ENCODE measurements around the gene SIGLEC15. TPM values are rescaled to one million over a fixed set of nuclear protein-coding genes. Genes with fewer than 3 reads are reported as not detected.
"Not testable (repeated sequence)": the region's sequence is repeated elsewhere in the genome, so short reads cannot be mapped to it uniquely, and the experiment has no call there.

SIGLEC15 gene
- total and polyA plus RNA-seq, 12 donors = 0.09 to 4.2 (median 0.31) TPM; not detected in 2

DNA sequence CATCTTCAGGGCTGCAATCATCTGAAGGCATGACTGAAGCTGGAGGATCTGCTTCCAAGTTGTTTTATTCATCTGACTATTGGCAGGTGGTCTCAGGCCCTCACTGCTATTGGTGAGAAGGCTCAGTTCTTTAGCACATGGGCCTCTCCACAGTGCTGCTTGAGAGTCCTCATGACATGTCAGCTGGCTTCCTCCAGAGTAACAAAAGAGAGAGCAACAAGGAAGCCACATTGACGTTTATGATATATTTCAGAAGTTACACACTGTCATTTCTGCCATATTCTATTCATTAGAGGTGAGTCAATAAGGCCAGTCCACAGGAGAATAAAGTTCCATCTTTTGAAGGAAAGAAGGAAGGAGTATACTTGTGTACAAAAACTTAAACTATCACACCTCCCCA, 7.9 kb upstream of the SIGLEC15 start:
- WGBS, 4 donors = 57 to 73% (median 65%) methylated on average over 1 of the region's 1 CpG
- H3K9me3 ChIP-seq (replicated peaks in 1 of 3) = no peaks in the 10 kb centered on the region
- H3K4me1 ChIP-seq (replicated peaks in 1 of 2) = no peaks in the 10 kb centered on the region
- H3K27me3 ChIP-seq = no peaks in the 10 kb centered on the region
- H3K27ac ChIP-seq = no peak overlapping the region
- DNase-seq = no peak
- H3K36me3 ChIP-seq (replicated peaks in 1 of 2) = no peaks in the 10 kb centered on the region
- intact Hi-C loops (cut with DNase I) = no loop called here
- H3K4me3 ChIP-seq = no peak overlapping the region
- TF ChIP-seq POLR2A (IDR thresholded peaks at IDR 0.05) = no peak
- TF ChIP-seq, protein P1, sequence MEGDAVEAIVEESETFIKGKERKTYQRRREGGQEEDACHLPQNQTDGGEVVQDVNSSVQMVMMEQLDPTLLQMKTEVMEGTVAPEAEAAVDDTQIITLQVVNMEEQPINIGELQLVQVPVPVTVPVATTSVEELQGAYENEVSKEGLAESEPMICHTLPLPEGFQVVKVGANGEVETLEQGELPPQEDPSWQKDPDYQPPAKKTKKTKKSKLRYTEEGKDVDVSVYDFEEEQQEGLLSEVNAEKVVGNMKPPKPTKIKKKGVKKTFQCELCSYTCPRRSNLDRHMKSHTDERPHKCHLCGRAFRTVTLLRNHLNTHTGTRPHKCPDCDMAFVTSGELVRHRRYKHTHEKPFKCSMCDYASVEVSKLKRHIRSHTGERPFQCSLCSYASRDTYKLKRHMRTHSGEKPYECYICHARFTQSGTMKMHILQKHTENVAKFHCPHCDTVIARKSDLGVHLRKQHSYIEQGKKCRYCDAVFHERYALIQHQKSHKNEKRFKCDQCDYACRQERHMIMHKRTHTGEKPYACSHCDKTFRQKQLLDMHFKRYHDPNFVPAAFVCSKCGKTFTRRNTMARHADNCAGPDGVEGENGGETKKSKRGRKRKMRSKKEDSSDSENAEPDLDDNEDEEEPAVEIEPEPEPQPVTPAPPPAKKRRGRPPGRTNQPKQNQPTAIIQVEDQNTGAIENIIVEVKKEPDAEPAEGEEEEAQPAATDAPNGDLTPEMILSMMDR (IDR thresholded peaks at IDR 0.05) = no peak

DNA sequence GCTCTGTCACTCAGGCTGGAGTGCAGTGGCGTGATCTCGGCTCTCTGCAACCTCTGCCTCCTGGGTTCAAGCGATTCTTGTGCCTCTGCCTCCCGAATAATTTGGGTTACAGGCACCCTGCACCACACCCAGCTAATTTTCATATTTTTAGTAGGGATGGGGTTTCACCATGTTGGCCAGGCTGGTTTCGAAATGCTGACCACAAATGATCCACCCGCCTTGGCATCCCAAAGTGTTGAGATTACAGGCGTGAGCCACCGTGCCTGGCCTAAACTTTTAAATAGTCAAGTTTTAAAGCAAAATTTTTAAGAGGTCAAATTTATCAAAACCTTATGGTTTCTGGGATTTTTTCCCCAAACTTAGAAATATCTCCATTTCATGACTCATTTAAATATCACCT, 6.7 kb upstream of the SIGLEC15 start:
- H3K9me3 ChIP-seq (replicated peaks in 1 of 3); H3K36me3 ChIP-seq (replicated peaks in 1 of 2); H3K27ac ChIP-seq; H3K4me3 ChIP-seq; H3K27me3 ChIP-seq; DNase-seq; H3K4me1 ChIP-seq (replicated peaks in 1 of 2); intact Hi-C loops (cut with DNase I): not testable (repeated sequence)
- WGBS, 4 donors = 81 to 88% (median 87%) methylated on average over 8 of the region's 8 CpGs

DNA sequence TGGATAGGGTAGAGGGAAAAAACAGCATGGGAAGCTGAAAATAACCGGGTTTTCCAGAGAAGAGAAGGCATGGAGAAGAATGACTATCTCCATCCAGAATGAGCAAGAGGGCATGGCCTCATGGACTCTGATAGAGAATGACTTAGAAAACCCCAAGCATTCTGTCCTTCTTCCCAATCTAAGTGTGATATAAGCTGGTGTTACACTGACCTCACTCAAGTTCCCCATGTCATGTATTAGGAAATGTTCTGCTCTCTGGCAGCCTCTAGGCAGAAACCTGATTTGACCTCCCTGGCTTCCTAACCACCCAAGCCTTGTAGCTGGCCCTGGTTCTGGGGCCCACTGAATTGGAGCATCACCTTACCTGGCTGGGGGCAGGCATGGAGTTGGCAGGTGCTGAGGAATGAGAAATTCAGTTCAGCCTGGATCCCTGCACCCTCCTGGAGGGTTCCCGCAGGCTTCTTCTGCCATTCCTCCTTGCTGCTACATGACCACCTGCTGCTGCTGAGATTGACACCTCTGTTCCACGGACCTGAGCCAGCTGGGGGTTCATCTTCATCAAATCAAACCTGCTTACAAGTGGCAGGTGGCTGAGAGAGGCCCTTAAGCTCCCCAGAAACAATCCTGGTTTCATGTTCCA, 5.2 kb upstream of the SIGLEC15 start:
- Histone ChIP-seq H3K4me3 (no peak overlapping the region), H3K27me3 (no peaks in the 10 kb centered on the region), H3K4me1 (replicated peaks in 1 of 2) (no peaks in the 10 kb centered on the region), H3K9me3 (replicated peaks in 1 of 3) (no peaks in the 10 kb centered on the region), H3K36me3 (replicated peaks in 1 of 2) (no peaks in the 10 kb centered on the region), H3K27ac (no peak overlapping the region)
- no peak for TF ChIP-seq POLR2A (IDR thresholded peaks at IDR 0.05)
- TF ChIP-seq, protein P1 (IDR thresholded peaks at IDR 0.05) = no peak
- no peak for DNase-seq
- WGBS, 4 donors = 70 to 79% (median 76%) methylated on average over 3 of the region's 3 CpGs
- intact Hi-C loops (cut with DNase I) = no loop called here

DNA sequence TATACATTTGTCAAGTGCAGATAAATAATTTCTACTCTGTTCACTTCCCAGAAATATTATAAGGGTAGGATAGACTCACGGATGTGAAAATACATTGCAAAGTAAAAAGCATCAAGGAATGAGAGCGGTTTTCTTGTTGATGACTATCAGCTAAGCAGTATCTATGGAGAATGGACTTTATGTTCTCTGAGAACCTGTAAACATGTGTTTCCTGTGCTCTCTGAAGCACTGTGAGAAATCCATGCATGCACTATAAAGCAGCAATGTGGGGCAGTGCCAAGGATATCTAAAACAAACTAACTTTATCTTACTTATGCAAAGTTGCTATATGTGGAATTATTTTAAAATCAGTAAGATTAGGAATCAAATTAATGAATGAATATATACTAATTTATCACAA, 4.4 kb upstream of the SIGLEC15 start:
- Histone ChIP-seq H3K4me3 (no peak overlapping the region), H3K9me3 (replicated peaks in 1 of 3) (no peaks in the 10 kb centered on the region), H3K27me3 (no peaks in the 10 kb centered on the region), H3K27ac (no peak overlapping the region), H3K4me1 (replicated peaks in 1 of 2) (no peaks in the 10 kb centered on the region), H3K36me3 (replicated peaks in 1 of 2) (no peaks in the 10 kb centered on the region)
- TF ChIP-seq, protein P1 (IDR thresholded peaks at IDR 0.05) = no peak
- no peak for TF ChIP-seq POLR2A (IDR thresholded peaks at IDR 0.05)
- no peak for DNase-seq
- 84 to 94% (median 88%) methylated on average over 2 of the region's 2 CpGs for WGBS, 4 donors
- intact Hi-C loops (cut with DNase I) = no loop called here

DNA sequence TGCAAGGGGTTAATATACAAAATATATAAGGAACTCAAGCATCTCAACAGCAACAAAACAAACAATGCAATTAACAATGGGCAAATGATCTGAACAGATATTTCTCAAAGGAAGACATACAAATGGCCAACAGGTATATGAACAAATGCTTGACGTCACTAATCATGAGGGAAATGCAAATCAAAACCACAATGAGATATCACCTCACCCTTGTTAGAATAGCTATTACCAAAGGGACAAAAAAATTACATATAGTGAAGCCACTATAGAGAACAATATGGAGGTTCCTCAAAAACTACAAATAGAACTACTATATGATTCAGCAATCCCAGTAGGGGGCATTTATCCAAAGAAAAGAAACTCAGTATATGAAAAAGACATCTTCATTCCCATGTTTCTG, 3.8 kb upstream of the SIGLEC15 start:
- DNase-seq = no peak
- no peak for TF ChIP-seq POLR2A (IDR thresholded peaks at IDR 0.05)
- TF ChIP-seq, protein P1 (IDR thresholded peaks at IDR 0.05) = no peak
- 76 to 92% (median 83%) methylated on average over 1 of the region's 1 CpG for WGBS, 4 donors
- Histone ChIP-seq H3K4me1 (replicated peaks in 1 of 2) (no peaks in the 10 kb centered on the region), H3K36me3 (replicated peaks in 1 of 2) (no peaks in the 10 kb centered on the region), H3K4me3 (no peak overlapping the region), H3K9me3 (replicated peaks in 1 of 3) (no peaks in the 10 kb centered on the region), H3K27me3 (no peaks in the 10 kb centered on the region), H3K27ac (no peak overlapping the region)
- intact Hi-C loops (cut with DNase I) = no loop called here
